Suprapubic skin (tissue), 3 donors: ENCODE results near the gene CRTAP.

Experiments
- CTCF ChIP-seq, 2 donors: fragments of 200-600 bp in 1 of 2; fragments of 450-650 bp in 1 of 2; sonication (generic) in 1 of 2; IDR thresholded peaks; one replicate each; pipeline ENCODE4 v1.5.1; 2016 to 2019; ENCODE audit warnings: antibody characterized with exemption in 2 of 2, mild to moderate bottlenecking in 1 of 2, moderate library complexity in 1 of 2
- POLR2A ChIP-seq, 2 donors: fragments of 450-650 bp; IDR thresholded peaks; one replicate each; pipeline ENCODE4 v1.6.1; 2017; ENCODE audit warnings: antibody characterized with exemption in 2 of 2, mild to moderate bottlenecking in 2 of 2, moderate library complexity in 2 of 2

GRCh38 chr3:33187368-33187634, 73.5 kb downstream of the CRTAP start:
- no peak for TF ChIP-seq POLR2A (IDR thresholded peaks at IDR 0.05)
- TF ChIP-seq CTCF (IDR thresholded peaks at IDR 0.05): no peak
